ENCODE results near the gene TINCR.
A peak's percentile ranks its signal among the peaks of the same experiment; 100 is the strongest.
"Not testable (repeated sequence)": the region's sequence is repeated elsewhere in the genome, so short reads cannot be mapped to it uniquely, and the experiment has no call there.

TINCR gene

GRCh38 chr19:5567360-5567969 lies at the start of gene TINCR:
Gene TINCR, minus strand, starts transcription at chr19:5567953.
- DNase-seq, result no peak

- no peak for DNase-seq
Measured at GRCh38 chr19:5617080-5617479, 49.3 kb upstream of the TINCR start.

- DNase-seq, result no peak
Measured at GRCh38 chr19:5615756-5616327, 48.1 kb upstream of the TINCR start.

- DNase-seq, result no peak
Measured at GRCh38 chr19:5612891-5613865, 45.4 kb upstream of the TINCR start.

- DNase-seq, result no peak
Measured at GRCh38 chr19:5609881-5610448, 42.2 kb upstream of the TINCR start.

- DNase-seq, result not testable (repeated sequence)
Measured at GRCh38 chr19:5608766-5609165, 41.0 kb upstream of the TINCR start.

GRCh38 chr19:5608291-5608690 lies 40.5 kb upstream of the TINCR start:
- peak; percentile 26 for DNase-seq

GRCh38 chr19:5607318-5608275 lies 39.8 kb upstream of the TINCR start:
- no peak for DNase-seq

GRCh38 chr19:5605362-5605761 lies 37.6 kb upstream of the TINCR start:
- no peak for DNase-seq

- no peak for DNase-seq
Measured at GRCh38 chr19:5603626-5604025, 35.9 kb upstream of the TINCR start.

GRCh38 chr19:5600797-5601196 lies 33.0 kb upstream of the TINCR start:
- no peak for DNase-seq

- DNase-seq, result peak; percentile 84
Measured at GRCh38 chr19:5595745-5596144, 28.0 kb upstream of the TINCR start.

GRCh38 chr19:5595129-5595528 lies 27.4 kb upstream of the TINCR start:
- DNase-seq, result peak; percentile 97

- no peak for DNase-seq
Measured at GRCh38 chr19:5594521-5594950, 26.8 kb upstream of the TINCR start.

GRCh38 chr19:5593343-5594255 lies 25.8 kb upstream of the TINCR start:
- no peak for DNase-seq

- DNase-seq, result no peak
Measured at GRCh38 chr19:5592531-5593342, 25.0 kb upstream of the TINCR start.

GRCh38 chr19:5591476-5591875 lies 23.7 kb upstream of the TINCR start:
- DNase-seq, result no peak

GRCh38 chr19:5590865-5591154 lies 23.1 kb upstream of the TINCR start:
- no peak for DNase-seq

GRCh38 chr19:5590151-5590864 lies 22.6 kb upstream of the TINCR start:
- DNase-seq, result no peak
